ENCODE measurements around the gene IRX6. TPM values are rescaled to one million over a fixed set of nuclear protein-coding genes. Genes with fewer than 3 reads are reported as not detected.

Gene IRX6
- total and polyA plus RNA-seq, 4 donors = 0.37 to 6.3 (median 4.0) TPM

GRCh38 chr16:55282441-55282840 is 41.6 kb upstream of the IRX6 start:
- Histone ChIP-seq H3K4me1 (ENCODE audit: control insufficient read depth in 5 of 5, insufficient read depth in 5 of 5, low read length in 5 of 5) (no peaks in the 10 kb centered on the region), H3K27ac (ENCODE audit: low read depth in 1 of 2, low read length in 1 of 2) (no peak overlapping the region), H3K27me3 (ENCODE audit: control insufficient read depth in 3 of 3, insufficient read depth in 3 of 3, low read length in 2 of 3) (no peaks in the 10 kb centered on the region), H3K9ac (ENCODE audit: insufficient read depth in 1 of 2, low read length in 2 of 2) (no peak overlapping the region), H3K4me3 (no peak overlapping the region), H3K36me3 (ENCODE audit: control insufficient read depth in 4 of 4, insufficient read depth in 4 of 4, low read length in 4 of 4) (no peaks in the 10 kb centered on the region), H3K9me3 (ENCODE audit: control insufficient read depth in 4 of 4, insufficient read depth in 3 of 4, low read length in 3 of 4) (peaks cover 0 to 4% (median 0%) of the 10 kb centered on the region in 4 donors)
- DNase-seq = no peak
- no peak for TF ChIP-seq CTCF (IDR thresholded peaks at IDR 0.05; ENCODE audit: control extremely low read depth, extremely low read depth)
- WGBS, 2 donors = 43 to 59% methylated on average over 1 of the region's 1 CpG
- ATAC-seq (ENCODE audit: insufficient read depth, low FRiP score) = no peak

DNA sequence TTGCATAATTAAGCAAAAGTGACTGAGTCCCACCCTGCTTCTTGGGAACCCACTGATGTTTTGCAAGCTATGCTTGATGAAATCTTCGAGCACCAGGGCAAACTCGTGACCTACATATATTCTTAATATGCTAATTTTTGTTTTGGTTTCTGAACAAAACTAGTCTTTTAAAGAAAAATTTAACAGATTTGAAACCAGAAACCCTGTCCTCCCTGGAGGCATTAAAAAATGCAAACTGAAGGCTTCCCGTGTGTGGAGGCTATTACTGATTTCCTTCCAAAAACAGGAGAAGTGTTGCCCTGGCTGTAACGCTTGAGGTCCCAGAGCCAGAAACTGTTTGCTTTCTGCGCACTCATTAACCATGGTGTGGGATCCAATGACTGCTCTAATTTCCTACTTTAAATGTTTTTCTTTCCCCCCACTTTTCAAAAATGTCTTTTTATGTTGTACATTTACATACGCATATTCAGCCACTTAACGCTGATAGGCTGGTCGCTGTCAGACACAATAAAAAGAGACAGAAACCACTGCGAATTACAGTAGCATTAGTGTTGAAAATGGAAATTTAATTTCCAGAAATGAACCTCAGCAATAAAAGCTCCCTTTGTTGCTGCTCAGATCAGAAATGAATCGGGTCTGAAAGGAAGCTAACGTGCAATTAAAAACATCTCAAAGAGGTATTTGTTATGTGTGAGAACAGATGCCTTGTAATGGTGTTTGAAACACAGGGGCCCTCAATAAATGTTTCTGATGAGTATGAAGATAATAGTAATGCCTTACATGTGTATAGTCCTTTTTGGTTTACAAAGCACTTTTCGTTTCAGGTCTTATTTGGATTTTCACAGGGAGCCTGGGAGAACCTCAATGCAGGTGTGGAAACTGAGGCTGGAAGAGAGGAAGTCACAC is 39.9 kb upstream of the IRX6 start:
- DNase-seq (peak in 2 of 3 donors; percentile 8 to 33), ATAC-seq (ENCODE audit: insufficient read depth, low FRiP score) (no peak)
- H3K27me3 ChIP-seq (ENCODE audit: control insufficient read depth in 3 of 3, insufficient read depth in 3 of 3, low read length in 2 of 3) = no peaks in the 10 kb centered on the region
- WGBS, 2 donors = 58 to 64% methylated on average over 12 of the region's 12 CpGs
- peaks cover 0 to 6% (median 0%) of the 10 kb centered on the region in 4 donors for H3K9me3 ChIP-seq (ENCODE audit: control insufficient read depth in 4 of 4, insufficient read depth in 3 of 4, low read length in 3 of 4)
- TF ChIP-seq CTCF (IDR thresholded peaks at IDR 0.05; ENCODE audit: control extremely low read depth, extremely low read depth) = no peak
- no peaks in the 10 kb centered on the region for H3K36me3 ChIP-seq (ENCODE audit: control insufficient read depth in 4 of 4, insufficient read depth in 4 of 4, low read length in 4 of 4)
- no peak overlapping the region for H3K27ac ChIP-seq (ENCODE audit: low read depth in 1 of 2, low read length in 1 of 2)
- H3K9ac ChIP-seq (ENCODE audit: insufficient read depth in 1 of 2, low read length in 2 of 2) = no peak overlapping the region
- H3K4me3 ChIP-seq = no peak overlapping the region
- H3K4me1 ChIP-seq (ENCODE audit: control insufficient read depth in 5 of 5, insufficient read depth in 5 of 5, low read length in 5 of 5) = no peaks in the 10 kb centered on the region

DNA sequence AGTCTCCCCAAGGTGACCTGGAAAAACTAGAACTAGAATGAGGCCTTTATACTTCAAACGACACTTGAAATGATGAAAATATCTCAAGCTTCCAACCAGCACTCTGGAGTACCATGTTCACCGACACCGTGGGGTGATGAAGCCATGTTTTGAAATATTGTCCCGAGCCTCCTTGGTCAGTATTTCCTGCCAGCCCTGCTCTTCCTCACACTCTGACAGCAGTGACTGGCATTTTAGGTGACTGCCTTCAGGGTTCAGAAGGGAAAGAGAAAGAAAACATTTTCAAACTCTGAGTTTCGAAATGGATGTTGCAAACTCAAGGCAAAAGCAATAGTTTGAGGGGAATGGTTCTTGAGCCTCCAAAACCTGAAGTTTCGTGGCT is 39.3 kb upstream of the IRX6 start:
- H3K4me1 ChIP-seq (ENCODE audit: control insufficient read depth in 5 of 5, insufficient read depth in 5 of 5, low read length in 5 of 5) = no peaks in the 10 kb centered on the region
- ATAC-seq (ENCODE audit: insufficient read depth, low FRiP score) (no peak), DNase-seq (no peak)
- peaks cover 0 to 6% (median 0%) of the 10 kb centered on the region in 4 donors for H3K9me3 ChIP-seq (ENCODE audit: control insufficient read depth in 4 of 4, insufficient read depth in 3 of 4, low read length in 3 of 4)
- 63 to 66% methylated on average over 6 of the region's 6 CpGs for WGBS, 2 donors
- no peak overlapping the region for H3K9ac ChIP-seq (ENCODE audit: insufficient read depth in 1 of 2, low read length in 2 of 2)
- no peaks in the 10 kb centered on the region for H3K36me3 ChIP-seq (ENCODE audit: control insufficient read depth in 4 of 4, insufficient read depth in 4 of 4, low read length in 4 of 4)
- TF ChIP-seq CTCF (IDR thresholded peaks at IDR 0.05; ENCODE audit: control extremely low read depth, extremely low read depth) = no peak
- no peaks in the 10 kb centered on the region for H3K27me3 ChIP-seq (ENCODE audit: control insufficient read depth in 3 of 3, insufficient read depth in 3 of 3, low read length in 2 of 3)
- no peak overlapping the region for H3K4me3 ChIP-seq
- H3K27ac ChIP-seq (ENCODE audit: low read depth in 1 of 2, low read length in 1 of 2) = no peak overlapping the region

All from lung (tissue), 12 donors.